ENCODE measurements around the gene TMEFF2.

DNA sequence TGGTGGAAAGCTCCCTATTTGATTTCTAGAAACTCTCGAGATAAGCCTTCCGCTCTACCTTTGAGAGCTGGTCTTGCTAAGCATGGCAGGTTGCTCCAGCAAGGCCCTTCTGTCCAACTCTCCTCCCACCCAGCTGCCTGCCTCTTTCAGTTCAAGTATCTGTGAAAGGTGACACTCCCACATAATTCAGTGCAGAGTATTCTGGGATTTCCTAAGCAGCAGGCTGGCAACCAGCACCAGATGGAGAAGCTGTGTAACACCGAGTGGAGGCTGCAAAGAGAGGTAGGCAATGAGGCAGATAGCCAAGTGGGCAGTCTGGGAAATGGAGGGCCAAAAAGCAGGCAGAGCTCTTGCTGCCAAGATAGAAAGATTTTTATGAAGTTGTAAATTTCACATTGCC is 259.5 kb downstream of the TMEFF2 start:
- TF ChIP-seq GATA2 (IDR thresholded peaks at IDR 0.05; ENCODE audit: low read depth, low read length) (no peak), GATA3 (IDR thresholded peaks at IDR 0.05; ENCODE audit: low read depth, low read length) (no peak)

Data from SH-SY5Y (cell line).